CD14-positive monocyte (primary cell): ENCODE results near the gene CACNA2D2. TPM values are rescaled to one million over a fixed set of nuclear protein-coding genes. Genes with fewer than 3 reads are reported as not detected.

Experiments used
- DNase-seq, 3 donors: peaks; one replicate each; pipeline ENCODE4 v3.0.0-alpha.2; 2011 to 2022
- H2AFZ ChIP-seq: 2 replicates; pipeline ENCODE4 v1.6.0; 2012; ENCODE audit warnings: mild to moderate bottlenecking, low read depth, low read length, inconsistent platforms; ENCODE audit not compliant: insufficient read depth, poor library complexity, severe bottlenecking
- H3K27ac ChIP-seq, 2 donors: 1 replicate in 1 of 2; 2 replicates in 1 of 2; pipeline ENCODE4 v1.5.1; 2012 to 2013; ENCODE audit warnings: low read length in 2 of 2, control low read depth in 1 of 2, inconsistent platforms in 1 of 2, low read depth in 1 of 2, mild to moderate bottlenecking in 1 of 2
- H3K27me3 ChIP-seq, 2 donors: one replicate each; pipeline versions ENCODE4 v1.6.0 to v1.6.1; 2011 to 2013; ENCODE audit warnings: low read length in 2 of 2; ENCODE audit not compliant: control insufficient read depth in 2 of 2, insufficient read depth in 2 of 2
- H3K36me3 ChIP-seq, 2 donors: replicated peaks in 1 of 2; 1 replicate in 1 of 2; 2 replicates in 1 of 2; pipeline versions ENCODE4 v1.5.1 to v1.6.1; 2012 to 2013; ENCODE audit warnings: low read length in 2 of 2, control low read depth in 1 of 2, inconsistent platforms in 1 of 2, mild to moderate bottlenecking in 1 of 2; ENCODE audit not compliant: insufficient read depth in 2 of 2, control insufficient read depth in 1 of 2
- H3K4me1 ChIP-seq, 2 donors: 1 replicate in 1 of 2; 2 replicates in 1 of 2; pipeline versions ENCODE4 v1.5.1 to v1.6.1; 2012 to 2013; ENCODE audit warnings: low read length in 2 of 2, control low read depth in 1 of 2, inconsistent platforms in 1 of 2, mild to moderate bottlenecking in 1 of 2, moderate library complexity in 1 of 2; ENCODE audit not compliant: insufficient read depth in 2 of 2, control insufficient read depth in 1 of 2
- H3K4me2 ChIP-seq: replicated peaks from 2 replicates; pipeline ENCODE3; 2012; ENCODE audit warnings: low read length, moderate library complexity, mild to moderate bottlenecking; ENCODE audit not compliant: poor library complexity, severe bottlenecking; ENCODE audit errors: extremely low read depth
- H3K4me3 ChIP-seq, 3 experiments: fragments of 200-600 bp in 1 of 3; sonication (generic) in 1 of 3; replicated peaks in 1 of 3; 1 replicate in 2 of 3; 2 replicates in 1 of 3; pipeline ENCODE4 v1.5.1; 2011 to 2013; ENCODE audit warnings: low read length in 3 of 3, mild to moderate bottlenecking in 3 of 3, control low read depth in 2 of 3, low read depth in 2 of 3, inconsistent platforms in 1 of 3, moderate library complexity in 1 of 3
- H3K79me2 ChIP-seq: 2 replicates; pipeline ENCODE4 v1.6.0; 2012; ENCODE audit warnings: mild to moderate bottlenecking, control low read depth, inconsistent platforms, low read length, moderate library complexity; ENCODE audit not compliant: insufficient read depth
- H3K9ac ChIP-seq: 2 replicates; pipeline ENCODE4 v1.6.0; 2017; ENCODE audit warnings: low read length, mild to moderate bottlenecking; ENCODE audit not compliant: insufficient read depth, poor library complexity, severe bottlenecking
- H3K9me3 ChIP-seq, 2 donors: replicated peaks in 1 of 2; 1 replicate in 1 of 2; 2 replicates in 1 of 2; pipeline versions ENCODE4 v1.5.1 to v1.6.1; 2012 to 2013; ENCODE audit warnings: low read length in 2 of 2, control low read depth in 1 of 2; ENCODE audit not compliant: control insufficient read depth in 1 of 2, insufficient read depth in 1 of 2
- H4K20me1 ChIP-seq: 2 replicates; pipeline ENCODE4 v1.6.0; 2012; ENCODE audit warnings: mild to moderate bottlenecking, low read length, control low read depth, moderate library complexity; ENCODE audit not compliant: insufficient read depth
- H3K27ac Mint-ChIP-seq, 7 donors: one replicate each; pipeline ENCODE4 v1.8.0; 2020; ENCODE audit warnings: mild to moderate bottlenecking in 7 of 7, mixed read lengths in 7 of 7, moderate library complexity in 6 of 7, inconsistent platforms in 2 of 7
- H3K27me3 Mint-ChIP-seq, 3 donors: one replicate each; pipeline ENCODE4 v1.8.0; 2021 to 2022; ENCODE audit warnings: low read depth in 3 of 3, mild to moderate bottlenecking in 3 of 3, mixed read lengths in 3 of 3, moderate library complexity in 3 of 3, inconsistent platforms in 1 of 3
- H3K36me3 Mint-ChIP-seq, 2 donors: one replicate each; pipeline ENCODE4 v1.8.0; 2020; ENCODE audit warnings: mixed read lengths in 2 of 2, inconsistent platforms in 1 of 2, mild to moderate bottlenecking in 1 of 2
- H3K4me1 Mint-ChIP-seq: one replicate; pipeline ENCODE4 v1.8.0; 2020; ENCODE audit warnings: mild to moderate bottlenecking, mixed read lengths
- H3K4me3 Mint-ChIP-seq, 2 donors: one replicate each; pipeline ENCODE4 v1.8.0; 2020; ENCODE audit warnings: mild to moderate bottlenecking in 2 of 2, mixed read lengths in 2 of 2, moderate library complexity in 1 of 2
- H3K9me3 Mint-ChIP-seq, 7 donors: one replicate each; pipeline ENCODE4 v1.8.0; 2020 to 2022; ENCODE audit warnings: mixed read lengths in 7 of 7, mild to moderate bottlenecking in 6 of 7, moderate library complexity in 6 of 7, inconsistent platforms in 2 of 7
- WGBS: methylation state at CpG from one replicate; pipeline ENCODE4 v1.1.5; 2013; ENCODE audit warnings: missing lambda C conversion rate; ENCODE audit not compliant: insufficient coverage; 5-methylcytosine and 5-hydroxymethylcytosine counted together
- intact Hi-C, 2 donors: fragments of 100-400 bp; cut with micrococcal nuclease; formaldehyde crosslinking; loops; one replicate each; pipeline versions ENCODE4 v1.15.0 to v1.15.1; 2023
- polyA plus RNA-seq, 3 donors: library from polyadenylated mRNA; depleted of rRNA in 1 of 3; unstranded in 2 of 3; stranded (reverse) in 1 of 3; fragments of 300-500 nt in 2 of 3; fragments of >200 nt in 1 of 3; fragmentation: Illumina TruSeq in 2 of 3; gene quantifications; 1 replicate in 2 of 3; 2 replicates in 1 of 3; pipeline ENCODE4 v1.2.3, GENCODE V29; 2012 to 2021
- TF ChIP-seq, protein P1 (sequence below): fragments of 200-600 bp; IDR thresholded peaks from one replicate; pipeline ENCODE4 v1.8.0; 2022; ENCODE audit warnings: antibody characterized with exemption, mild to moderate bottlenecking

The CACNA2D2 gene
- polyA plus RNA-seq, 3 donors, result 0.09 to 0.16 TPM; not detected in 1

DNA sequence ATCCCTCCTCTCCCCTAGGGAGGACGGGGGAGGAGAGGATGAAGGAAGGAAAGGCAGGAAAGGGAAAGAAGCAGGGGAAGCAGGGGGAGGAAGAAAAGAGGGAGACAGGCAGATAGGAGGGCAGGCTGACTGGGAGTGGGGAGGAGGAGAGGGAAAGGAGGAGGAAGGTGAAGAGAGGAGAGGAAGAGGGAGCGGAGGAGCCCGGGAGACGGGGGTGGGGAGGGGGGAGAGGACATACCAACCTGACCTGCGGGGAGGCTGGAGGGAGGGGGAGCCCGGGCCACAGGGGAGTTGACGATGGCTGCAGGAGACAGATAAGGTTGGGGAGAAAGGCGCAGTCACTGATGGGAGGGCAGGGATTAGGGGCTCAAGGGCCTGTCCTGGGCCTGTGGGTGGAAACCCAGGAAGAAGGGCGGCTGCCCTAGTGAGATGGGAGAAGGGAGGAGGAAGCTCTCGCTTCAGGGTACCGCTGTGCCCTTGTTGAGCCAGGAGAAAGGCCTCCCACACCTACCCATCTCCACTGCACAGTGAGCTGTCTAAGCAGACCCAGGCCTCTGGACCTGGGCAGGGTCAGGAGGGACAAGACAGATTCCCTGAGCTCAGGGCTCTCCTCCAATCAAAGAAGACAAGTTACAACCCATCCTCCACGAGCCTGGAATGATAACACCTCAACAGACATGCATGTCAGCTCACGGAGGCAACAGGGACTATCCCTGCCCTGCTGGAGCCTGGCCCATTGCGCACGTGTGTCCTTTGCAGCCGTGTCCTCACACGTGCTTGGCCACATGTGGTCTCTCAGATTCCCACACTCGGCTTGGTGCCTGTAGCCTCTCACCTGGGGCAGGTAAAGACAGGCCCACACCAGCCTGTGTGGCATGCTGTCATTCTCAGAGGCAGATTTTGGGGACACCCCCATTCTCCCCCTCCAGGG, 36.2 kb upstream of the CACNA2D2 start:
- H3K27ac Mint-ChIP-seq, result peak overlapping the region in 1 of 7 donors; percentile 69
- intact Hi-C loops, result loop anchor here in 1 of 2 donors (5.0 kb wide), 1 partner anchor 102 kb away; no protein-coding TSS in a partner anchor

DNA sequence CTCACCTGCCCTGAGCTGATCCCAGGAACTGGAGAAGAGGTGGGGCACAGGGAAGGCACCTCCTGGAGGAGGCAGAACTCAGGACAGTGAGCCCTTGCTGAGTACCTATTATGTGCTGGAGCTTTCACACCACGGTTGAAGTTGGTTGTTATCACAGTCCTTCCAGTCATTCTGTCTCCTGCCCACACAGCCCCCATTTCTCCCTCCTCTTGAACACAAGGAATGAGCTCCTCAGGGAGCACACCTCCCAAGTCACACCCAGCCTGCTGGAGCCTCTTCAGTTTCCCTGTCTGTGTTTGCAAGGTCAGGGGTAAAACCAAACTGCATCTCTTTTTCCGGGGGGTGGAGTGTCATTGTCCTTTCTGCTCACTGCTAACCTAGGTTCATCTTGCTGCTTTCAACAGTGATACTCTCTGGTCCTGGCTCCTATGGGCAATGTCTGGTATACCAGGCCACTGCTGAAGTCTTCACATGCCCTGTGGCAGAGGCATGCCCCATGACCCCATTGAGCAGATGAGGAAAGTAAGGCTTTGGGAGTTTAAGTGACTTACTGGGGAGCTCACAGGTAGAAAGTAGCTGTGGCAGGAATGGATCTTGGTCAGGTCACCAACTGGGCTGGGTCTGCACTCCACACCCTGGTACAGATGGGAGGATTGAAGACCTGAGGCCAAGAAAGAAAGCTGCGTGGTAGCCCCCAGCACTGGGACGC, 34.1 kb upstream of the CACNA2D2 start:
- H4K20me1 ChIP-seq, result no peaks in the 10 kb centered on the region
- H3K9ac ChIP-seq, result no peak overlapping the region
- Mint-ChIP-seq H3K4me3 (no peak overlapping the region), H3K36me3 (no peaks in the 10 kb centered on the region), H3K4me1 (no peaks in the 10 kb centered on the region), H3K27ac (no peak overlapping the region), H3K9me3 (peaks cover 0 to 2% (median 0%) of the 10 kb centered on the region in 7 donors), H3K27me3 (peaks cover 17 to 27% (median 24%) of the 10 kb centered on the region in 3 donors)
- H2AFZ ChIP-seq, result no peak overlapping the region
- intact Hi-C loops, result no loop called here
- no peaks in the 10 kb centered on the region for H3K9me3 ChIP-seq
- WGBS, result 100% methylated on average over 3 of the region's 4 CpGs
- no peak overlapping the region for H3K4me2 ChIP-seq
- no peaks in the 10 kb centered on the region for H3K4me1 ChIP-seq
- no peaks in the 10 kb centered on the region for H3K36me3 ChIP-seq
- no peak for DNase-seq
- no peak overlapping the region for H3K27ac ChIP-seq
- H3K4me3 ChIP-seq, result no peak overlapping the region
- no peaks in the 10 kb centered on the region for H3K79me2 ChIP-seq
- H3K27me3 ChIP-seq, result peaks cover 0 to 4% of the 10 kb centered on the region in 2 donors
- TF ChIP-seq, protein P1, sequence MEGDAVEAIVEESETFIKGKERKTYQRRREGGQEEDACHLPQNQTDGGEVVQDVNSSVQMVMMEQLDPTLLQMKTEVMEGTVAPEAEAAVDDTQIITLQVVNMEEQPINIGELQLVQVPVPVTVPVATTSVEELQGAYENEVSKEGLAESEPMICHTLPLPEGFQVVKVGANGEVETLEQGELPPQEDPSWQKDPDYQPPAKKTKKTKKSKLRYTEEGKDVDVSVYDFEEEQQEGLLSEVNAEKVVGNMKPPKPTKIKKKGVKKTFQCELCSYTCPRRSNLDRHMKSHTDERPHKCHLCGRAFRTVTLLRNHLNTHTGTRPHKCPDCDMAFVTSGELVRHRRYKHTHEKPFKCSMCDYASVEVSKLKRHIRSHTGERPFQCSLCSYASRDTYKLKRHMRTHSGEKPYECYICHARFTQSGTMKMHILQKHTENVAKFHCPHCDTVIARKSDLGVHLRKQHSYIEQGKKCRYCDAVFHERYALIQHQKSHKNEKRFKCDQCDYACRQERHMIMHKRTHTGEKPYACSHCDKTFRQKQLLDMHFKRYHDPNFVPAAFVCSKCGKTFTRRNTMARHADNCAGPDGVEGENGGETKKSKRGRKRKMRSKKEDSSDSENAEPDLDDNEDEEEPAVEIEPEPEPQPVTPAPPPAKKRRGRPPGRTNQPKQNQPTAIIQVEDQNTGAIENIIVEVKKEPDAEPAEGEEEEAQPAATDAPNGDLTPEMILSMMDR, result no peak

More for the DNA sequence above, 36.2 kb upstream of the CACNA2D2 start:
- H3K4me2 ChIP-seq, result no peak overlapping the region
- H3K36me3 Mint-ChIP-seq, result no peaks in the 10 kb centered on the region
- H3K4me3 ChIP-seq, result no peak overlapping the region
- no peak overlapping the region for H3K9ac ChIP-seq
- TF ChIP-seq, protein P1, result no peak
- no peaks in the 10 kb centered on the region for H4K20me1 ChIP-seq
- peaks cover 0 to 4% of the 10 kb centered on the region in 2 donors for H3K27me3 ChIP-seq
- H3K36me3 ChIP-seq, result no peaks in the 10 kb centered on the region
- no peak overlapping the region for H3K4me3 Mint-ChIP-seq
- H3K4me1 Mint-ChIP-seq, result no peaks in the 10 kb centered on the region
- H3K27ac ChIP-seq, result no peak overlapping the region
- H3K4me1 ChIP-seq, result no peaks in the 10 kb centered on the region
- no peak for DNase-seq
- WGBS, result 51% methylated on average over 15 of the region's 18 CpGs
- H3K9me3 ChIP-seq, result no peaks in the 10 kb centered on the region
- peaks cover 0 to 2% (median 0%) of the 10 kb centered on the region in 7 donors for H3K9me3 Mint-ChIP-seq
- H2AFZ ChIP-seq, result no peak overlapping the region
- H3K79me2 ChIP-seq, result no peaks in the 10 kb centered on the region
- peaks cover 15 to 24% (median 21%) of the 10 kb centered on the region in 3 donors for H3K27me3 Mint-ChIP-seq
